Mucosa of stomach (tissue), 1 donor: Measurements from ENCODE around the gene CDC42BPG.
A peak's percentile ranks its signal among the peaks of the same experiment; 100 is the strongest.
"Not testable (repeated sequence)": the region's sequence is repeated elsewhere in the genome, so short reads cannot be mapped to it uniquely, and the experiment has no call there.

Experiments used
- H3K27me3 ChIP-seq: one replicate; pipeline ENCODE4 v1.7.0; 2013; ENCODE audit warnings: mild to moderate bottlenecking, low read length; ENCODE audit not compliant: control insufficient read depth, insufficient read depth
- H3K36me3 ChIP-seq: one replicate; pipeline ENCODE4 v1.7.0; 2013; ENCODE audit warnings: low read length; ENCODE audit not compliant: control insufficient read depth, insufficient read depth
- H3K4me1 ChIP-seq: one replicate; pipeline ENCODE4 v1.7.0; 2013; ENCODE audit warnings: mild to moderate bottlenecking, low read length; ENCODE audit not compliant: control insufficient read depth, insufficient read depth
- H3K4me3 ChIP-seq: one replicate; pipeline ENCODE4 v1.7.0; 2013; ENCODE audit warnings: low read length
- H3K9ac ChIP-seq: one replicate; pipeline ENCODE4 v1.7.0; 2013; ENCODE audit warnings: mild to moderate bottlenecking, low read length, moderate library complexity
- H3K9me3 ChIP-seq: one replicate; pipeline ENCODE4 v1.7.0; 2013; ENCODE audit warnings: mild to moderate bottlenecking, low read length, moderate library complexity; ENCODE audit not compliant: control insufficient read depth
- donor health status: Pancreatic carcinoma.

CDC42BPG gene

GRCh38 chr11:64849598-64850356, 5.3 kb upstream of the CDC42BPG start:
- Histone ChIP-seq H3K27me3 (no peaks in the 10 kb centered on the region), H3K4me1 (peaks cover 84% of the 10 kb centered on the region), H3K9ac (peak overlapping the region; percentile 28), H3K36me3 (peaks cover 6% of the 10 kb centered on the region), H3K4me3 (no peak overlapping the region), H3K9me3 (no peaks in the 10 kb centered on the region)

DNA sequence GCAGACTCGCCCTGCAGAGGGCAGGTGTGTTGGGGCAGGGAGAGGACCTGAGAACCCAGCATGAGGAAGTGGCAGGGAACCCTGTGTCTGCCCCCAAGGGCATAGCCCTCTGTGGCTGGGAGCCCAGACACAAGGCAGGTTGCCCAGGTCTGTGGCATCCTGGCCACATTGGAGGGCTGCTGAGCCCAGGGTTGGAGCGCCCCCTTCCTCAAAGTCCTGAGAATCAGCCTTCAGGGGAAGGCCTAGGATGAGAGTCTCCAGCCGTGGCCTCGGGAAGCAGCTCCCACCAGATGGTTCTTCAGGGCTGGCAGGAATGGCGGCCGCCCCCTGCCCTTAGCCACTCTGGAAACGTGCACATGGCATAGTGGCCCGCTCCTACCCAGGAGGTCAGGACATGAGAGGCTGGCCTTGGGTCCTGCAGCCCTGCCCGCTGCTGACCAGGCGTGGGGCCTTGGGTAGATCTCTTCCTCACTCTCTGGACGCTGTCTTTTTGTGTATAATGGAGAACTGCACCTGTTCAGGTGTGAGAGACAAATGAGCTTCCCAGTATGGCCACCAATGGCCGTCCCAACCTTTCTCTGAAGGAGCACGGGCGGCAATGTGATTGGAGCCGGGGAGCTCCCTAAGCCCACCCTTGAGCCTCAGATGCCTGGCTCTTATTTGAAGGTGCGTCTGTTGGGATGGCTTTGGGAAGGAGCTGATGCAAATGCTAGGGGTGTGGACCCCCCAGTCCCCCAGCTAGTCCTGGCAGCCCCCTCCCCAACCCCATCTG, 4.6 kb upstream of the CDC42BPG start:
- Histone ChIP-seq H3K9ac (peak overlapping the region; percentile 28), H3K36me3 (no peaks in the 10 kb centered on the region), H3K4me1 (peaks cover 76% of the 10 kb centered on the region), H3K27me3 (no peaks in the 10 kb centered on the region), H3K4me3 (no peak overlapping the region), H3K9me3 (no peaks in the 10 kb centered on the region)

- Histone ChIP-seq H3K27me3 (no peaks in the 10 kb centered on the region), H3K9ac (no peak overlapping the region), H3K9me3 (no peaks in the 10 kb centered on the region), H3K36me3 (no peaks in the 10 kb centered on the region), H3K4me3 (no peak overlapping the region), H3K4me1 (peaks cover 71% of the 10 kb centered on the region)
Measured at GRCh38 chr11:64848214-64848825, 3.9 kb upstream of the CDC42BPG start.

DNA sequence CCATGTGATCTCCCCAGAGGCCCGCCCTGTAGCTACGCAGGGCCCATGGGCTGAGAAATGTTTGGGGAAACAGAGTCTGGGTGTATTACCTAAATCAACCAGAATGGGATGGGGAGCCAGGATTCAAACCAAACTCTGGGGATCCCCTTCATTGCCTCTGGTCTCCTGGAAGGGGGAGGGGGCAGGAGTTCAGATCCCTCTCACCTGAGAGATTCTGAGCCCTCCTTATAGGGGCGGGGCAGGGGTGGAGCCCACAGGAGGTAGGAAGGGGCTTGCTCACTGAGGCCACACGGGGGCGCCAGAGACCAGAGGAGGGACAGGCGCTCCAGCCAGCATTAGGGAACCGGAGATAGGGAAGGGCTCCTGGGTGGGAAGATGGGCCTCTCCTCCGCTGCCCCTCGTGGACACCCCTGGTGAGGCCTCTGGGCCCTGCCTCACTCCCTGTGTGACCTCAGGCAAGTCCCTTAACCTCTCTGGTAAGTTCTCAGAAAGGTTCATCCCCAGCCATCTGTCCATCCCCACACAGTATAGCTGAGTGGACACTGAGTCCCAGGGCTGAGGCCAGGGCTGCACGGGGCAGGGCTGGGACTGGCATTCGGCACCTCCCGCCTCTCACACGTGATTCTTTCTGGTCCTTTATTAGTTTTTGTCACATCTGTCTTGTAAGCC, 2.7 kb upstream of the CDC42BPG start:
- H3K4me3 ChIP-seq = no peak overlapping the region
- H3K9me3 ChIP-seq = no peaks in the 10 kb centered on the region
- H3K9ac ChIP-seq = no peak overlapping the region
- H3K36me3 ChIP-seq = no peaks in the 10 kb centered on the region
- H3K4me1 ChIP-seq = peaks cover 71% of the 10 kb centered on the region
- H3K27me3 ChIP-seq = no peaks in the 10 kb centered on the region

DNA sequence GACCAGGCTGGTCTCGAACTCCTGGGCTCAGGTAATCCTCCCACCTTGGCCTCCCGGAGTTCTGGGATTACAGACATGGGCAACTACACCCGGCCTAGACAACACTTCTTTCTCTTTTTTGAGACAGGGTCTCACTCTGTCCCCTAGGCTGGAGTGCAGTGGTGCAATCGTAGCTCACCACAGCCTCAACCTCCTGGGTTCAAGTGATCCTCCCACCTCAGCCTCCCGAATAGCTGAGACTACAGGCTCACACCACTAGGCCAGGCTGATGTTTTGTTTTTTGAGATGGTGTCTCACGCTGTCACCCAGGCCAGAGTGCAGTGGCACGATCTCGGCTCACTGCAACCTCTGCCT, 1.3 kb upstream of the CDC42BPG start:
- H3K9me3 ChIP-seq, H3K4me3 ChIP-seq, H3K27me3 ChIP-seq, H3K36me3 ChIP-seq, H3K9ac ChIP-seq: not testable (repeated sequence)
- peaks cover 64% of the 10 kb centered on the region for H3K4me1 ChIP-seq

GRCh38 chr11:64845129-64845775, 799 bp upstream of the CDC42BPG start:
- Histone ChIP-seq H3K4me3 (no peak overlapping the region), H3K4me1 (peaks cover 62% of the 10 kb centered on the region), H3K9me3 (no peaks in the 10 kb centered on the region), H3K27me3 (no peaks in the 10 kb centered on the region), H3K36me3 (no peaks in the 10 kb centered on the region), H3K9ac (peak overlapping the region; percentile 62)

DNA sequence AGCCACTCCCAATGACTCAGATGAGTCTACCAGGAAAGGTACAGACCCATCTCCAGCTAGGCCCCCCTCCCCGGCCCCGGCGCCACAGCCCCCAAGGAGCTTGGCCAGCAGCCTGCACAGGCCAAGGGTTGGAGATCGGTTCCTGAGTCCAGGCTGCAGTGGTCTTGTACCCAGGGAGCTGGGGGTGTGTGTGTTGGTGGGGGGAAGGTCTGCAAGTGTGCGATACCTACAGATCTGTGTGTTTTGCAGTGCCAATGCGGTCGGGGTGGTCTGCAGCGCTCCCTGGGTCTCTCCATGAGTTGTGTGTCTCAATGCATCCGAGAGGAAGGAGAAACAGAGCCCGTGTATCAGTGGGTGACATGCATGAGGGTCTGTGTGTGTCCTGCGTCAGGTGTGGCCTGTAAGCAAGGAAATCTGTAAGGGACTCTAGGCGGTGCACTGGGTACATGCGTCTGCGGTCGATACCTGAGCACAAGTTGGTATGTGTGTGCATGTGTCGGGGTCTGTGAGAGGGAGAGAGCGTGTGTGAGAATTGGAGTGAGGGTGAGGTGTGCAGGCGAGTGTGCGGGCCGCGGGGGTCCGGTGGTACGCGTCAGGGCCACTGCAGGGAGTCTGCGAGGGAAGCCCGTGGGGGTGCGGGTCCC, 645 bp downstream of the CDC42BPG start:
- peaks cover 47% of the 10 kb centered on the region for H3K4me1 ChIP-seq
- no peaks in the 10 kb centered on the region for H3K9me3 ChIP-seq
- H3K27me3 ChIP-seq = no peaks in the 10 kb centered on the region
- H3K9ac ChIP-seq = peak overlapping the region; percentile 71
- peak overlapping the region; percentile 75 for H3K4me3 ChIP-seq
- no peaks in the 10 kb centered on the region for H3K36me3 ChIP-seq

DNA sequence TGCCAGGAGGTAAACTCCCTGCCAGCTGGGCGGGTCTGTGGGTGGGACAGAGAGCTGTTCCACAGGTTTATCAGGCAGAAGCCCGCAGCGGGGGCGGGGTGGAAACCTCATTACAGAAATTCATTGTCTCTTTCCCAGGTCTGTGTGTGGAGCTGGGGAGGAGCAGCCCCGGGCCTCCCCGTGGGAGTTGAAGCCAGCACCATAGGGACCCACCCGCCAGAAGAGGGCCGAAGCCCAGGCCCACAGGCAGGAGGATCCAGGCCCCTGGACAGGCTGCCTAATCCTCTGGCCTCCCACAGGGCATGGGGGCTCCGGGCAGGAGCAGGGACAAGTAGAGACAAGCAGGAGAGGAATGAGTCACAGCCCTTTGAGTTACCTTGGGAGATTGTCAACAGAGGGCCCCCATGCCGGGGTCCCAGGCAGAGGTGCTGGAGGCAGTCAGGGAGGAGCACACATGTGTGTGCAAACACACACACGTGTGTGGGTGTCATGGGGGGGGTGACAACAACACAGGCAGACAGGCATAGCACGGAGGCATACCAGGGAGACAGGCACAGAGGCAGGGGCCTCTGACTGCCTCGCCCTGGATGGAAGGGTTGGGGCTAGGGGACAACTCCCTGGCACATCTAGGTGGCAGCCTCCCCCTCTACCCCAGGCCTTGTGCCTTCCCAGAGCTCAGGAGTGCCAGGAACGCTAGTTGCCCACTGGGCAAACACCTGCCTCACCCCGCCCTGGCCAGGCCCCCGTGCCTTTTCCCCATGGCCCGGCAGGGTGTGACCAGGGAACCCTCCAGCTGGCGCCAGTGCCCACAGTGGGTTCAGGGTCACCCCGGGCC, 1.4 kb downstream of the CDC42BPG start:
- Histone ChIP-seq H3K4me1 (peaks cover 40% of the 10 kb centered on the region), H3K9ac (peak overlapping the region; percentile 71), H3K27me3 (no peaks in the 10 kb centered on the region), H3K36me3 (no peaks in the 10 kb centered on the region), H3K9me3 (no peaks in the 10 kb centered on the region), H3K4me3 (peak overlapping the region; percentile 75)

DNA sequence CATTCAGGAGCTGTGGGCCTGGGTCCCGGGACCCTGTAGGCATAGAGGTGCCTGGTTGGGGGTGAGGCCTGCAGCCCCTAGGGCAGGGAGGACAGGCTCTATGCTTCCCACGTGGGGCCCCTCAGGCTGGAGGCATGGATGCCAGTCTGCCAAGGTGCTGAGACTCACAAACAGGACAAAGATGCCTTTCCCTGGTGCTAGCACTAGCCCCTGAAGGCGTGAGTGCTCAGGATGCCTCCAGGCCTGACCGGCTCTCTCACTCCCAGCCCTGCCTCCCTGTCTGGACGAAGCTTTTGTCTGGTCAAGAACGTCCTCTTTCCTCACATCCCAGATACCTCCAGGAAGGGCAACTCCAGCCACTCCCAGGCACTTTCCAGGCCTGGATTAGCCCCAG, 2.1 kb downstream of the CDC42BPG start:
- Histone ChIP-seq H3K4me1 (peaks cover 33% of the 10 kb centered on the region), H3K27me3 (no peaks in the 10 kb centered on the region), H3K4me3 (no peak overlapping the region), H3K9me3 (no peaks in the 10 kb centered on the region), H3K36me3 (no peaks in the 10 kb centered on the region), H3K9ac (peak overlapping the region; percentile 71)

- no peaks in the 10 kb centered on the region for H3K9me3 ChIP-seq
- H3K27me3 ChIP-seq = no peaks in the 10 kb centered on the region
- peaks cover 27% of the 10 kb centered on the region for H3K4me1 ChIP-seq
- H3K4me3 ChIP-seq = no peak overlapping the region
- H3K36me3 ChIP-seq = no peaks in the 10 kb centered on the region
- no peak overlapping the region for H3K9ac ChIP-seq
Measured at GRCh38 chr11:64841592-64842365, 2.7 kb downstream of the CDC42BPG start.
